Pancreas (tissue), 10 donors: ENCODE measurements around the gene LSM3. TPM values are rescaled to one million over a fixed set of nuclear protein-coding genes. Genes with fewer than 3 reads are reported as not detected.

Experiments
- ATAC-seq, 4 donors: fragments of 200-7000 bp; cut with Tn5 transposase; one replicate each; pipeline versions ENCODE4 v1.8.0 to v1.9.1; 2020; ENCODE audit warnings: mild to moderate bottlenecking in 4 of 4, moderate library complexity in 4 of 4
- DNase-seq, 6 donors: peaks; one replicate each; pipeline ENCODE4 v3.0.0-alpha.2; 2020
- FAIRE-seq: peaks from 2 replicates; lab custom pipeline; 2012; peaks lifted over from hg19 to GRCh38; lab: Jason Lieb, UNC
- H3K27ac ChIP-seq, 4 donors: fragments of 200-600 bp; sonication (generic); 1 replicate in 3 of 4; 2 replicates in 1 of 4; pipeline versions ENCODE4 v1.5.0 to v1.8.0; 2020
- H3K27me3 ChIP-seq, 4 donors: fragments of 200-600 bp; one replicate each; pipeline ENCODE4 v1.8.0; 2021
- H3K36me3 ChIP-seq, 3 donors: fragments of 200-600 bp; sonication (generic) in 1 of 3; one replicate each; pipeline versions ENCODE4 v1.5.0 to v1.8.0; 2020 to 2021
- H3K4me1 ChIP-seq, 3 donors: fragments of 200-600 bp; one replicate each; pipeline ENCODE4 v1.8.0; 2021
- H3K4me3 ChIP-seq, 4 donors: fragments of 200-600 bp; sonication (generic) in 2 of 4; one replicate each; pipeline versions ENCODE4 v1.5.0 to v1.8.0; 2020 to 2021
- H3K9me3 ChIP-seq, 4 donors: fragments of 200-600 bp; one replicate each; pipeline ENCODE4 v1.8.0; 2021
- CTCF ChIP-seq, 4 donors: fragments of 200-600 bp; sonication (generic) in 3 of 4; IDR thresholded peaks; one replicate each; pipeline versions ENCODE4 v1.5.0 to v1.8.0; 2021; ENCODE audit warnings: antibody characterized with exemption in 4 of 4
- WGBS, 2 donors: extraction: QIAGEN DNeasy Blood & Tissue Kit; methylation state at CpG; one replicate each; pipeline ENCODE4 v1.1.7; 2013; 5-methylcytosine and 5-hydroxymethylcytosine counted together
- intact Hi-C, 3 donors: fragments of 100-400 bp; cut with DNase I; formaldehyde crosslinking; loops; one replicate each; pipeline versions ENCODE4 v1.11.1 to v1.14.2; 2022
- polyA plus RNA-seq, 2 donors: library from polyadenylated mRNA; stranded (reverse); fragments of 200-250 nt; gene quantifications; one replicate each; pipeline ENCODE4 v1.2.3, GENCODE V29; 2013
- total RNA-seq, 6 donors: library from RNA; stranded (reverse); fragmentation: NEBNext Ultra II Directional in 4 of 6; extraction: Animal tissue kit (Norgen Biotek cat#: 25700) in 4 of 6; gene quantifications; one replicate each; pipeline versions ENCODE4 v1.2.1 to v1.2.4, GENCODE V29; 2021 to 2023
- donor health status: healthy with polysubstance abuse.
- donor health status: DM: no; HTN: no; CAD: no; lungs with moderate emphysema.
- donor health status: DM: no; HTN: no; CAD: no.
- donor health status: control.
- donor health status: control.
- donor health status: Bipolar disorder and iron deficiency.
- donor health status: DM: yes; HTN: yes; CAD: no.
- donor health status: DM: no; HTN: no; CAD: no.
- donor health status: DM: no; HTN: no; CAD: no.
- donor health status: DM: yes; HTN: yes; CAD: no.

The LSM3 gene
- total and polyA plus RNA-seq, 8 donors = 3.2 to 7.9 (median 4.3) TPM

- FAIRE-seq (no peak), DNase-seq (no peak)
- intact Hi-C loops = no loop called here
Measured at GRCh38 chr3:14145236-14145635, 33.4 kb upstream of the LSM3 start.

GRCh38 chr3:14145670-14146380, 32.8 kb upstream of the LSM3 start:
- no peaks in the 10 kb centered on the region for H3K27me3 ChIP-seq
- H3K36me3 ChIP-seq = peaks cover 0 to 40% (median 27%) of the 10 kb centered on the region in 3 donors
- no peak for TF ChIP-seq CTCF (IDR thresholded peaks at IDR 0.05)
- 90 to 93% methylated on average over 9 to 10 of the region's 10 CpGs for WGBS, 2 donors
- H3K4me3 ChIP-seq = no peak overlapping the region
- FAIRE-seq (no peak), ATAC-seq (no peak), DNase-seq (peak in 2 of 6 donors; percentile 17 to 74)
- intact Hi-C loops = no loop called here
- H3K9me3 ChIP-seq = no peaks in the 10 kb centered on the region
- H3K27ac ChIP-seq = peak overlapping the region; percentile 75 to 94 (median 86)
- H3K4me1 ChIP-seq = peaks cover 10 to 16% (median 13%) of the 10 kb centered on the region in 3 donors

More at GRCh38 chr3:14145236-14145635, 33.4 kb upstream of the LSM3 start:
- peak overlapping the region; percentile 75 to 94 (median 86) for H3K27ac ChIP-seq
- no peaks in the 10 kb centered on the region for H3K27me3 ChIP-seq
- no peaks in the 10 kb centered on the region for H3K9me3 ChIP-seq
- H3K36me3 ChIP-seq = peaks cover 0 to 40% (median 27%) of the 10 kb centered on the region in 3 donors
- WGBS, 2 donors = 91 to 93% methylated on average over 9 of the region's 9 CpGs
- no peak overlapping the region for H3K4me3 ChIP-seq
- peaks cover 10 to 16% (median 13%) of the 10 kb centered on the region in 3 donors for H3K4me1 ChIP-seq
- ATAC-seq = no peak
- no peak for TF ChIP-seq CTCF (IDR thresholded peaks at IDR 0.05)

GRCh38 chr3:14146381-14147065, 32.1 kb upstream of the LSM3 start:
- Histone ChIP-seq H3K27me3 (no peaks in the 10 kb centered on the region), H3K36me3 (peaks cover 0 to 40% (median 27%) of the 10 kb centered on the region in 3 donors), H3K4me3 (no peak overlapping the region), H3K9me3 (no peaks in the 10 kb centered on the region), H3K4me1 (peaks cover 10 to 16% (median 13%) of the 10 kb centered on the region in 3 donors), H3K27ac (no peak overlapping the region)
- DNase-seq = peak in 2 of 6 donors; percentile 11 to 57
- ATAC-seq = no peak
- no peak for FAIRE-seq
- intact Hi-C loops = no loop called here
- WGBS, 2 donors = 94 to 95% methylated on average over 10 of the region's 10 CpGs
- no peak for TF ChIP-seq CTCF (IDR thresholded peaks at IDR 0.05)

- Histone ChIP-seq H3K27ac (no peak overlapping the region), H3K4me3 (no peak overlapping the region), H3K27me3 (no peaks in the 10 kb centered on the region), H3K36me3 (peaks cover 0 to 43% (median 30%) of the 10 kb centered on the region in 3 donors), H3K9me3 (no peaks in the 10 kb centered on the region), H3K4me1 (peaks cover 10 to 16% (median 13%) of the 10 kb centered on the region in 3 donors)
- FAIRE-seq (no peak), DNase-seq (peak in 1 of 6 donors; percentile 10), ATAC-seq (no peak)
- 86 to 89% methylated on average over 5 of the region's 5 CpGs for WGBS, 2 donors
- TF ChIP-seq CTCF (IDR thresholded peaks at IDR 0.05) = no peak
- intact Hi-C loops = no loop called here
Measured at GRCh38 chr3:14147066-14147435, 31.6 kb upstream of the LSM3 start.
